SK-N-SH treated with all-trans-retinoic acid at 6 μM for 48 hours (cell line): ENCODE data around the gene ZSCAN18.

Source experiments
- ATAC-seq: fragments of 200-7000 bp; cut with Tn5 transposase; 3 replicates; pipeline ENCODE4 v1.9.1; 2020; ENCODE audit warnings: mild to moderate bottlenecking, moderate library complexity
- ARNTL ChIP-seq: fragments of 450-650 bp; formaldehyde crosslinking; IDR thresholded peaks from 2 replicates; pipeline ENCODE4 v1.5.0; 2020; ENCODE audit warnings: low read depth, mild to moderate bottlenecking, moderate library complexity, borderline replicate concordance
- ESRRG ChIP-seq: fragments of 250-450 bp; sonication (Bioruptor Pico); IDR thresholded peaks from 2 replicates; pipeline ENCODE4 v1.6.1; 2021; ENCODE audit warnings: mild to moderate bottlenecking
- GLIS3 ChIP-seq: fragments of 250-450 bp; sonication (Bioruptor Pico); IDR thresholded peaks from 2 replicates; pipeline ENCODE4 v1.5.0; 2020; ENCODE audit warnings: mild to moderate bottlenecking, moderate library complexity
- OSR1 ChIP-seq: fragments of 250-450 bp; sonication (Bioruptor Pico); IDR thresholded peaks from 2 replicates; pipeline ENCODE4 v1.8.0; 2022; ENCODE audit warnings: moderate library complexity, mild to moderate bottlenecking, inconsistent platforms
- PPARA ChIP-seq: fragments of 250-450 bp; sonication (Bioruptor Pico); IDR thresholded peaks from 2 replicates; pipeline ENCODE4 v1.5.0; 2020; ENCODE audit warnings: mild to moderate bottlenecking, borderline replicate concordance
- RARB ChIP-seq: fragments of 250-450 bp; sonication (Bioruptor Pico); IDR thresholded peaks from 2 replicates; pipeline ENCODE4 v1.8.0; 2021; ENCODE audit warnings: mild to moderate bottlenecking, moderate library complexity
- SNAI2 ChIP-seq: fragments of 250-450 bp; sonication (Bioruptor Pico); IDR thresholded peaks from 2 replicates; pipeline ENCODE4 v1.5.0; 2020; ENCODE audit warnings: mild to moderate bottlenecking, moderate library complexity
- TCF4 ChIP-seq: fragments of 250-450 bp; sonication (Bioruptor Pico); IDR thresholded peaks from 2 replicates; pipeline ENCODE4 v1.8.0; 2021; ENCODE audit warnings: mild to moderate bottlenecking, moderate library complexity, borderline replicate concordance
- ZC3H10 ChIP-seq: fragments of 250-450 bp; sonication (Bioruptor Pico); IDR thresholded peaks from 2 replicates; pipeline ENCODE4 v1.5.1; 2021; ENCODE audit warnings: mild to moderate bottlenecking, moderate library complexity
- ZFP3 ChIP-seq: fragments of 250-450 bp; sonication (Bioruptor Pico); IDR thresholded peaks from 2 replicates; pipeline ENCODE4 v1.5.0; 2020; ENCODE audit warnings: mild to moderate bottlenecking, moderate library complexity
- ZFP30 ChIP-seq: fragments of 450-650 bp; formaldehyde crosslinking; IDR thresholded peaks from 2 replicates; pipeline ENCODE4 v1.5.0; 2022; ENCODE audit warnings: mild to moderate bottlenecking, moderate library complexity
- ZNF70 ChIP-seq: fragments of 450-650 bp; formaldehyde crosslinking; IDR thresholded peaks from 2 replicates; pipeline ENCODE4 v1.5.0; 2020; ENCODE audit warnings: mild to moderate bottlenecking, moderate library complexity
- ZNF8 ChIP-seq: fragments of 450-650 bp; formaldehyde crosslinking; IDR thresholded peaks from 2 replicates; pipeline ENCODE4 v1.5.0; 2020; ENCODE audit warnings: mild to moderate bottlenecking, moderate library complexity
- TF ChIP-seq, protein P1 (sequence below): fragments of 250-450 bp; sonication (Bioruptor Pico); IDR thresholded peaks from 2 replicates; pipeline ENCODE4 v1.5.1; 2020; ENCODE audit warnings: low read depth, mild to moderate bottlenecking, moderate library complexity
- TF ChIP-seq, protein P2 (sequence below): fragments of 250-450 bp; sonication (Bioruptor Pico); IDR thresholded peaks from 2 replicates; pipeline ENCODE4 v1.8.0; 2021; ENCODE audit warnings: low read depth, mild to moderate bottlenecking, moderate library complexity, borderline replicate concordance
- TF ChIP-seq, protein P3 (sequence below): fragments of 250-450 bp; sonication (Bioruptor Pico); IDR thresholded peaks from 2 replicates; pipeline ENCODE4 v1.5.0; 2020; ENCODE audit warnings: mild to moderate bottlenecking, moderate library complexity
- TF ChIP-seq, protein P4 (sequence below): fragments of 250-450 bp; sonication (Bioruptor Pico); IDR thresholded peaks from 2 replicates; pipeline ENCODE4 v1.5.1; 2021; ENCODE audit warnings: mild to moderate bottlenecking, moderate library complexity

ZSCAN18 gene

DNA sequence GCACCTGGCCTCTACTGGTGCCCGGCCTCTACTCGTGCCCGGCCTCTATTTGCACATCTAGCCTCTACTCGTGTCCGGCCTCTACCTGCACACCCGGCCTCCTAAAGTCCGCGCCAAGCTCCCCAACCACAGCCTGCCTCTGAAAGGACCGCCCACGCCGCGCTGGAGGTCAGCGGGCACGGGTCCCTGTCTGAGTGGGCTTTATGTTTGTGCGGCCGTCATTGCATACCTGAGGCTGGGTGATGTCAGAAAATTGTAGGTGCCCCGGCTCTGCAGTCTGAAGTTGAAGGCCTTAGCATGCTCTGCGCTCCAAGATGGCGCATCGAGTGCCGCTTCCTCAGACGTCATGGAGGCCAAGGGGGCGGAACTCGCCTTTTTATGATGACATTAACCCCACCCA, 37.8 kb downstream of the ZSCAN18 start:
- no peak for TF ChIP-seq SNAI2
- TF ChIP-seq ZNF70 = no peak
- TF ChIP-seq ESRRG (CRISPR knock-in tag) = no peak
- TF ChIP-seq, protein P1, sequence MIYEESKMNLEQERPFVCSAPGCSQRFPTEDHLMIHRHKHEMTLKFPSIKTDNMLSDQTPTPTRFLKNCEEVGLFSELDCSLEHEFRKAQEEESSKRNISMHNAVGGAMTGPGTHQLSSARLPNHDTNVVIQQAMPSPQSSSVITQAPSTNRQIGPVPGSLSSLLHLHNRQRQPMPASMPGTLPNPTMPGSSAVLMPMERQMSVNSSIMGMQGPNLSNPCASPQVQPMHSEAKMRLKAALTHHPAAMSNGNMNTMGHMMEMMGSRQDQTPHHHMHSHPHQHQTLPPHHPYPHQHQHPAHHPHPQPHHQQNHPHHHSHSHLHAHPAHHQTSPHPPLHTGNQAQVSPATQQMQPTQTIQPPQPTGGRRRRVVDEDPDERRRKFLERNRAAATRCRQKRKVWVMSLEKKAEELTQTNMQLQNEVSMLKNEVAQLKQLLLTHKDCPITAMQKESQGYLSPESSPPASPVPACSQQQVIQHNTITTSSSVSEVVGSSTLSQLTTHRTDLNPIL (CRISPR knock-in tag) = no peak
- TF ChIP-seq RARB (CRISPR knock-in tag) = no peak
- TF ChIP-seq, protein P2, sequence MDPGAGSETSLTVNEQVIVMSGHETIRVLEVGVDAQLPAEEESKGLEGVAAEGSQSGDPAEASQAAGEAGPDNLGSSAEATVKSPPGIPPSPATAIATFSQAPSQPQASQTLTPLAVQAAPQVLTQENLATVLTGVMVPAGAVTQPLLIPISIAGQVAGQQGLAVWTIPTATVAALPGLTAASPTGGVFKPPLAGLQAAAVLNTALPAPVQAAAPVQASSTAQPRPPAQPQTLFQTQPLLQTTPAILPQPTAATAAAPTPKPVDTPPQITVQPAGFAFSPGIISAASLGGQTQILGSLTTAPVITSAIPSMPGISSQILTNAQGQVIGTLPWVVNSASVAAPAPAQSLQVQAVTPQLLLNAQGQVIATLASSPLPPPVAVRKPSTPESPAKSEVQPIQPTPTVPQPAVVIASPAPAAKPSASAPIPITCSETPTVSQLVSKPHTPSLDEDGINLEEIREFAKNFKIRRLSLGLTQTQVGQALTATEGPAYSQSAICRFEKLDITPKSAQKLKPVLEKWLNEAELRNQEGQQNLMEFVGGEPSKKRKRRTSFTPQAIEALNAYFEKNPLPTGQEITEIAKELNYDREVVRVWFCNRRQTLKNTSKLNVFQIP = no peak
- TF ChIP-seq OSR1 (CRISPR knock-in tag) = no peak
- TF ChIP-seq ZFP3 (CRISPR knock-in tag) = no peak
- TF ChIP-seq ZC3H10 (CRISPR knock-in tag) = no peak
- TF ChIP-seq, protein P3, sequence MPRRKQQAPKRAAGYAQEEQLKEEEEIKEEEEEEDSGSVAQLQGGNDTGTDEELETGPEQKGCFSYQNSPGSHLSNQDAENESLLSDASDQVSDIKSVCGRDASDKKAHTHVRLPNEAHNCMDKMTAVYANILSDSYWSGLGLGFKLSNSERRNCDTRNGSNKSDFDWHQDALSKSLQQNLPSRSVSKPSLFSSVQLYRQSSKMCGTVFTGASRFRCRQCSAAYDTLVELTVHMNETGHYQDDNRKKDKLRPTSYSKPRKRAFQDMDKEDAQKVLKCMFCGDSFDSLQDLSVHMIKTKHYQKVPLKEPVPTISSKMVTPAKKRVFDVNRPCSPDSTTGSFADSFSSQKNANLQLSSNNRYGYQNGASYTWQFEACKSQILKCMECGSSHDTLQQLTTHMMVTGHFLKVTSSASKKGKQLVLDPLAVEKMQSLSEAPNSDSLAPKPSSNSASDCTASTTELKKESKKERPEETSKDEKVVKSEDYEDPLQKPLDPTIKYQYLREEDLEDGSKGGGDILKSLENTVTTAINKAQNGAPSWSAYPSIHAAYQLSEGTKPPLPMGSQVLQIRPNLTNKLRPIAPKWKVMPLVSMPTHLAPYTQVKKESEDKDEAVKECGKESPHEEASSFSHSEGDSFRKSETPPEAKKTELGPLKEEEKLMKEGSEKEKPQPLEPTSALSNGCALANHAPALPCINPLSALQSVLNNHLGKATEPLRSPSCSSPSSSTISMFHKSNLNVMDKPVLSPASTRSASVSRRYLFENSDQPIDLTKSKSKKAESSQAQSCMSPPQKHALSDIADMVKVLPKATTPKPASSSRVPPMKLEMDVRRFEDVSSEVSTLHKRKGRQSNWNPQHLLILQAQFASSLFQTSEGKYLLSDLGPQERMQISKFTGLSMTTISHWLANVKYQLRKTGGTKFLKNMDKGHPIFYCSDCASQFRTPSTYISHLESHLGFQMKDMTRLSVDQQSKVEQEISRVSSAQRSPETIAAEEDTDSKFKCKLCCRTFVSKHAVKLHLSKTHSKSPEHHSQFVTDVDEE (CRISPR knock-in tag) = no peak
- TF ChIP-seq, protein P4, sequence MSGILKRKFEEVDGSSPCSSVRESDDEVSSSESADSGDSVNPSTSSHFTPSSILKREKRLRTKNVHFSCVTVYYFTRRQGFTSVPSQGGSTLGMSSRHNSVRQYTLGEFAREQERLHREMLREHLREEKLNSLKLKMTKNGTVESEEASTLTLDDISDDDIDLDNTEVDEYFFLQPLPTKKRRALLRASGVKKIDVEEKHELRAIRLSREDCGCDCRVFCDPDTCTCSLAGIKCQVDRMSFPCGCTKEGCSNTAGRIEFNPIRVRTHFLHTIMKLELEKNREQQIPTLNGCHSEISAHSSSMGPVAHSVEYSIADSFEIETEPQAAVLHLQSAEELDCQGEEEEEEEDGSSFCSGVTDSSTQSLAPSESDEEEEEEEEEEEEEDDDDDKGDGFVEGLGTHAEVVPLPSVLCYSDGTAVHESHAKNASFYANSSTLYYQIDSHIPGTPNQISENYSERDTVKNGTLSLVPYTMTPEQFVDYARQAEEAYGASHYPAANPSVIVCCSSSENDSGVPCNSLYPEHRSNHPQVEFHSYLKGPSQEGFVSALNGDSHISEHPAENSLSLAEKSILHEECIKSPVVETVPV (CRISPR knock-in tag) = no peak
- no peak for TF ChIP-seq GLIS3
- TF ChIP-seq ARNTL (CRISPR knock-in tag) = no peak
- no peak for TF ChIP-seq TCF4 (CRISPR knock-in tag)
- no peak for ATAC-seq

DNA sequence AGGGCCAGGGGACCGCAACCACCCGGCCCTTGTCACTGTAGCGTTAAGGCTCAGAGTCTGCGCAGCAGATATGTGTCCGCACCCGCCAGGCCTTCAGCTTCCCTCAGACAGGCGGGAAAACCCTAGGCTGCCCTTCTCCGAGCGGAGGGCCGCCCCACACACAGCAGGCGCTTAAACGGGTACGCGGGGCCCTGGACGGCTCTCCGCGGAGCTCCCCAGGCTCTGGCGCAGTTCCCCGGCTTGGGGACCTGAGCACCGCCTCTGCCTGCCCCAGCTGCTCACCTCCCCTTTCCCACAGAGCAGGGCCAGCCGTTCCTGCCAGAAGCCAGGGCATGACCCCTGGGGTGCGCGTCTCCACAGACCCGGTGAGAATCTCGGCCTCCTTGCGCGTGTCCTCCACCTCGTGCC, 38.4 kb downstream of the ZSCAN18 start:
- ATAC-seq = no peak
- no peak for TF ChIP-seq ZNF8 (CRISPR knock-in tag)
- TF ChIP-seq ESRRG (CRISPR knock-in tag) = no peak
- TF ChIP-seq, protein P3 (CRISPR knock-in tag) = no peak
- TF ChIP-seq RARB (CRISPR knock-in tag) = no peak
- TF ChIP-seq ZFP30 = no peak
- no peak for TF ChIP-seq ARNTL (CRISPR knock-in tag)
- TF ChIP-seq PPARA (CRISPR knock-in tag) = no peak
- no peak for TF ChIP-seq GLIS3
- TF ChIP-seq, protein P1 (CRISPR knock-in tag) = no peak
- TF ChIP-seq, protein P4 (CRISPR knock-in tag) = no peak
- TF ChIP-seq, all 23 proteins: peak for 0
